GM19351 (cell line): Measurements from ENCODE around the gene IGF2BP2.
"Not testable (repeated sequence)": the region's sequence is repeated elsewhere in the genome, so short reads cannot be mapped to it uniquely, and the experiment has no call there.

ENCODE experiments used
- ATAC-seq: cut with Tn5 transposase; IDR thresholded peaks from one replicate; pipeline ENCODE4 v1.9.1; 2021; ENCODE audit warnings: mild to moderate bottlenecking, moderate library complexity; ENCODE audit not compliant: unreplicated experiment

IGF2BP2 gene

DNA sequence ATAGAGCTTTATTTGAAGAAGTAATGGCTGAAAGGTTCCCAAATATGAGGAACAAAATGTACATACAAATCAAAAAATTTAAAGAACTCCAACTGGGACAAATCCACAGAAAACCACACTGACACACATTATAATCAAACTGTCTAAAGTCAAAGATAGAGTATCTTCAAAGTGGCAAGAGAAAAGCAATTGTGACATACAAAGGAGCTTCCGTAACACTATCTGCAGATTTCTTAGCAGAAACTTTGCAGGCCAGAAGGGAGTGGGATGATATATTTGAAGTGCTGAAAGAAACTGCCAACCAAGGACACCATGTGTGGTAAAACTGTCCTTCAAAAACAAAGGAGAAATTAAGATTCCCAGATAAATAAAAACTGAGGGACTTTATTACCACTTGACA lies 146.8 kb downstream of the IGF2BP2 start:
- no peak for ATAC-seq

DNA sequence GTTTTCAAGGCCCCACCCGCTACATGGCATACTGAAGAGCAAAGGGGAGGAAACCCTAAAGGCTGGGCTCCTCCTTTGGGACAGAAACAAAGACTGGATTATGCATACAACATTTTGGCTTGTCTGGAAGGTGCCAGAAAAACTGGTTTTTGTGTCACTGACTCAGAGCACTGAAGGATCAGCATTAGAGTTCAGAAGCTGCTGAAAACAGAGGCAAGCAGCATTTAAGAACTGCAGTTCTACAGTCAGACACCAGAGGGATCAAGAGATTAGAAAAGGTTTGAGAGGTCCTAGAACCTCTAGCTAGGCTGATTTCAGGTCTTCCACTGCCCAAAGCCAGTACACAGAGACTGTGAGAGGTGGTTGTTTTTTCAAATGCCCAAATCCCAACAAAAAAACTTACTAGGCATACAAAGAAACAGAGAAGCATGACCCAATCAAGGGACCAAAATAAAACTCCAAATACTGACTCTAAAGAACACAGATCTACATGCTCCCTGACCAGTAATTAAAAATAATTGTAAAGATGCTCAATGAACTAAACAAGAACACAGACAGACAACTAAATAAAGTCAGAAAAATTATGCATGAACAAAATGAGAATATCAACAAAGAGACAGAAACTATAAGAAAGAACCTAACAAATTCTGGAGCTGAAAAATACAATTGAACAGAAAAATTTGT lies 147.6 kb downstream of the IGF2BP2 start:
- ATAC-seq: no peak

DNA sequence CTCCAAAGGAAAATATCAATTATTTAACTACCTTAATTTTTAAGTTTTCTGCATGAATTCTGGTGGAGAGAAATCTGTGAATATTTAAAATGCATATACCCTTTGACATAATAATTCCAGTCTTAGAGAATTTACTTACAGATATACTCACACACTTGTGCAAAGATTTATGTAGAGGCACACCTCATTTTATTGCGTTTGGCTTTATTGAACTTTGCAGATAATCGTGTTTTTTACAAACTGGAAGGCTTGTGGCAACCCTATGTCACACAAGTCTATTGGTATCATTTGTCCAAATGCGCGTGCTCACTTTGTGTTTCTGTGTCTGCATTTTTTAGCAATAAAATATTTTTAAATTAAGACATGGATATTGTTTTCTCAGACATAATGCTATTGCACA lies 157.3 kb downstream of the IGF2BP2 start:
- no peak for ATAC-seq

DNA sequence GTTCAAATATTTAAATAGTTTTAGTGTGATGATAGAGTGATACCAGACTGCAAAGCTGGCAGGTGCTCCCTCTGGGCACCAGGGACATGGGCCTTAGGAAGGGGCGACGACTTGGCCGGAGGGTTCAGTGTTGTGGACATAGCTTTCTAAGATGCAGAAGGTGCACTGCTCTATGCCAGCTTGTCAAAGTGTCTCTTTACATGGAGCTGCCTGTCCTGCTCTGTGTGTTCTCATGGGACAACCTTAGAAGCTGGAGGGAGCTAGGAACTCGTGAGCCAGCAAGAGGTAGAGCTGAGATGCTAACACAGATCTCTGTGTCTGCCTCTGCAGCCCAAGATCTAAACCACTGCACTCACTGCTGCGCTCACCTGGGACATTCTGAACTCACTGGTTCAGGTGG lies 160.9 kb downstream of the IGF2BP2 start:
- no peak for ATAC-seq

DNA sequence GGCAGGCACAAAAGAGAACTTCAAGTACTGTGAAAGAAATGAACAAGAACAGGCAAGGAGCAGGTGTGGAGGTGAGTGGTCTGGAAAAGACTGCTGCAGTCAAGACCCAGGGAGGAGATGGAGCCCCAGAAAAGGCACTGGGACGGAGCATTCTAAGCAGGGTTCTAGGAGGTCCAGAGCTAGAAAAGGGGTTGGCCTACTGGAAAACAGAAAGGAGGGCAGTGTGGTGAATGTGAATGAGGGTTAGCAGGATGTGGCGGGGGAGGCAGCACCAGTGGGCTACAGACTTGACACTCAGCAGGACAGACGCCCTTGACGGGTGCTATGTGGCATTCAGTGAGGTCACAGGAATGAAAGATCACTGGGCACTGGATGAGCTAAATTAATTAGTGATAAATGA lies 163.1 kb downstream of the IGF2BP2 start:
- no peak for ATAC-seq

DNA sequence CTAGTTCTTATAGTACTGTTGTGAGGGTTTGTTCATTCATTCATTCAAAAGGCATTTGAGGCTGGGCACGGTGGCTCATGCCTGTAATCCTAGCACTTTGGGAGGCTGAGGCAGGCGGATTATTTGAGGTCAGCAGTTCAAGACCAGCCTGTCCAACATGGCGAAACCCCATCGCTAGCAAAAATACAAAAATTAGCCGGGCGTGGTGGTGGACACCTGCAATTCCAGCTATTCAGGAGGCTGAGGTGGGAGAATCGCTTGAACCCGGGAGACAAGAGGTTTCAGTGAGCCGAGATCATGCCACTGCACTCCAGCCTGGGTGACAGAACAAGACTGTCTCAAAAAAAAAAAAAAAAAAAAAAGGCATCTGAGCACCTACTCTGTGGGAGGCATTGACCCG lies 163.5 kb downstream of the IGF2BP2 start:
- not testable (repeated sequence) for ATAC-seq

DNA sequence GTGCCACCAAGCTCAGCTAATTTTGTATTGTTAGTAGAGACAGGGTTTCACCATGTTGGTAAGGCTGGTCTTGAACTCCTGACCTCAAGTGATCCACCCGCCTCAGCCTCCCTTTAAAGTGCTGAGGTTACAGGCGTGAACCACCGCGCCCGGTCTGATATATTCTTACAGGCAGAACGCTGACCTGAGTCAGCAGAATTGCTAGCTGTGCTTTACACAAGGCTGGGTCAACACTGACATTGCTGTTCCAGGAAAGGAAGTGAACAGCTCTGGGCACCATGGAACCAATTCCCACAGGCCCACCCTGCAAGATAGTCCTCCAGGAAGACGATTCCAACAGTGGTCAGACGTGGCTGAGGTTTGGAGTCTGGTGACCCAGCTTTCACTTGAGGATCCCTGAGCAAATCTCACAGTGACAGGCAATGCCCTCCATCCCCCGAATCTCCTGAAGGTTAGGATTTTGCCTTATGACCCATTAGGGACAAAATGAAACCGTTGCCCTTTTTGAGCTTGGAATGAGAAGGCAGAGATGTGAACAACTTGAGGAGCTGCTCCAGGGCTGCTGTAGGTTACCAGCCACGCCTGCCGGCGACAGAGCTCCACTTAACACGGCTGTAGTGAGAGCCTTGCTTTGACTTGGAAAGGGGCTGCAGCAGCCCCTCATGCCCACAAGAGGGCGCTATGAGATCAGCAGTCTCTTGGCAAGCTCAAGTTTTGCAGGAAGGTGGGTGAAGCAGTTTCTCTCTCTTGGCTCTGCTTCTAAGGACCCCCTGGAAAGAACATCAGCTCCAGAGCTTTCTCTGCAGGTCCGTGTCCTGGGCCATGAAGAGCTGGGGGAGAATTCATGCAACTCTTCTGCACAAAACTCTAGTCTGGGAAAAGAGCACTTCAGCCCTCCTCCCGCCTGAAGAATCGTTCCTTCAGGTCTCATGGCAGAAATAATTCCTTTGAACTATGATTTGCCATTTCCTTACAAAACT lies 164.6 kb downstream of the IGF2BP2 start:
- ATAC-seq: peak; percentile 64

DNA sequence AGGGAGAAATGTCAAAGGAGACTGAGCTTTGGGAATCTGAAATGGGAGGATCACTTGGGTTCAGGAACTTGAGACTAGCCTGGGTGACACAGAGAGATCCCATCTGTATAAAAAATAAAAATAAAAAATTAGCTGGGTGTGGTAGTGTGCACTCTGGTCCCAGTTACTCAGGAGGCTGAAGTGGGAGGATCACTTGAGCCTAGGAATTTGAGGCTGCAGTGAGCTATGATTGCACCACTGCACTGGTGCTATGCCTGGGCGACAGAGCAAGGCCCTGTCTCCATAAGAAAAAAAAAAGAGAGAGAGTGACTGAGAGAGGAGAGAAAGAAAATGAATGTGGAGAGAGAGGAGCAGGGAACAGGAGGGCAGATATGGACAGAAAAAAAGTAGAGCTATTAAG lies 165.9 kb downstream of the IGF2BP2 start:
- ATAC-seq: no peak

DNA sequence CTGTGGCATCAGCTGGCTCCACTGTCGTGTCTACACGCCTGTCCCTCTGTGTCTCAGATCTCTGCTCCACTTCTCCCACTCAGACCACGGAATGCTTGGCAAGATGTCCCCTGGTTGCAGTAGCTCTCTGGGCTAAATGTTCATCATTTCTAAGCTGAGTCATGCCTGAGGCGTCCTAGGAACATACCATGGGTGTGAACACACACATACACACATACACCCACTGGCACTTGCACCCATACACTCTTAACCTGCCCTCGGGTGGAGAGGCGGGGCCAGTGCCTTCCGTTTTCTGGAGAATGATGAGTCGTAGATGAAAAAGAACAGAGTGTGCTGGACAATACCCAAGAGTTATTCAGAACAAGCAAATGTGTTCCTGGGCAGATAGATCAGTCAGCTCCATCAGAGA lies 166.3 kb downstream of the IGF2BP2 start:
- no peak for ATAC-seq

DNA sequence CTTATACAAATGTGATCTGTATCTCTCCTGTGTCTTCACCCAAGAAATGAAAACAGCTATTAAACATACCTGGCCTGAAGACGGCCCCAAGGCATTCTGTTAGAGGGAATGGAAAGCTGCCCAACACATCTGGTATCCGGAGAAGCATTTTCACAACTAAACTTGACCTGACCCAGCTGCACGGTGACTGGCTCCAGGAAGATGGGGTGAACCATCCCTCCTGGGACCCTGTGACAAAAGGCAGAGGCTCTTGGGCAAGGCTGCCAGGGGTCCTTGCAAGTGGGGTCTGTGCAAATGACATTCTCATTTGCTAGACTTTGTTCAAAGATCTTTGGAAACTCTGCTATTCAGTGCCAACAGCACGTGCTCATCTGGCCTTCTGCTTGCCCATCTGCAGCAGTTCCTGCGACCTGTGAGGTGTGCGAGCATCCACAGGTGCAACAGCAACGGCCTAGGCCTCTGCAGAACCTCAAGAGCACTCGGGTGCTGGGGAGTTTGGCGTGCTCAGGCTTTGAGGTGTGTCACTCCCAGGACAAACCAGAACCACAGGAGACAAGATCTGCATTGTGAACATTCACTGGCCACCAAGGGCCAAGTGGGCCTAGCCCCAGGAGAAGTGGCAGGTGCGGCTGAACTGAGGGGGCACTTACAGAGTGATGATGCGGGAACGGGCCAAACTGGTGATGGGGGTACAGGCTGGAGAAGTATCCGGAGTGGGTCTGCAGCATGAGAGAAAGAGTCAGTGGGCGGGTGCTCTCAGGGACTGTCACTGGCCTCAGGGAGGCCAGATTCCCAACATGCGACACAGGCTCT lies 166.9 kb downstream of the IGF2BP2 start:
- no peak for ATAC-seq

DNA sequence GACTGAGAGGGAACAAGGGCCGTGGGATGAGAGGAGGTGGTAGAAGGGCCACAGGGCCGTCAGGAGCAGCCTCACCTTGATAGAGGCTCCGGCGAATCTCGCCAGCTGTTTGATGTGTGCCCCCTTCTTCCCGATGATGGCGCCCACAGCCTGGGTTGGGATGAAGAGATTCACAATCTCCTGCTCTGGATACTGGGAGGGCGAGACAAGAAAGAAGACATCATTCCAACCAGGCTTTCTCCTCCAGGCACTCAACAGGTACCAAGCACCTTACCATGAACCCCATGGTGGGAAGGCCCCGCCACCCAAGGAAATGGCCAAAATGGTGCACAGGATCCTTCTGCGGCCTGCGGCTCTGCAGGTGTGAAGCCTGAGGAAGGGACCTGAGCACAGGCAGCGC lies 167.6 kb downstream of the IGF2BP2 start:
- no peak for ATAC-seq

DNA sequence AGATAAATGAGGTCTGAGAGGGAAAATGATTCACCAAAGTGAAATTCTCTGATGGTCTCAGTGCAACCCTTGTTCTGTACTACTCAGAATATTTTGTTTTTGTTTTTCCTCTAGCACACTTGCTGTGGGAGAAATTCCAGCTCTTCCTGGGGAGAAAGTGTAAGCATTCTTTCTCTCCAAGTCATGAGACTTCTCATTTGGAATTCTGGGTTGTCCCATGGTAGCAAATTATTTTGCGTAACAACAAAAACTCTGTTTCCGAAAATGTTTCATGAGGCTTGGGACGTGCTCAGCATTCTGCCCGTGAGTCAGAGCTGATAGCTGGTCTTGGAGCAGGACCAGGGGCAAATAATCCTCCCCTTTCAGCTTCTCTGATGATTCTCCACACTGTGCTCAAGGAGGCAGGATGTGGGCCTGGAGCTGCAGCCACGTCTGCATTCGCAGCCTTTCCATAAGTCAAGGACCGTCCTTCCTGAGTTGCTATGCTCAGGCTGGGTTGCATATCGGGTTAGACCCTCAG lies 168.5 kb downstream of the IGF2BP2 start:
- ATAC-seq: no peak

DNA sequence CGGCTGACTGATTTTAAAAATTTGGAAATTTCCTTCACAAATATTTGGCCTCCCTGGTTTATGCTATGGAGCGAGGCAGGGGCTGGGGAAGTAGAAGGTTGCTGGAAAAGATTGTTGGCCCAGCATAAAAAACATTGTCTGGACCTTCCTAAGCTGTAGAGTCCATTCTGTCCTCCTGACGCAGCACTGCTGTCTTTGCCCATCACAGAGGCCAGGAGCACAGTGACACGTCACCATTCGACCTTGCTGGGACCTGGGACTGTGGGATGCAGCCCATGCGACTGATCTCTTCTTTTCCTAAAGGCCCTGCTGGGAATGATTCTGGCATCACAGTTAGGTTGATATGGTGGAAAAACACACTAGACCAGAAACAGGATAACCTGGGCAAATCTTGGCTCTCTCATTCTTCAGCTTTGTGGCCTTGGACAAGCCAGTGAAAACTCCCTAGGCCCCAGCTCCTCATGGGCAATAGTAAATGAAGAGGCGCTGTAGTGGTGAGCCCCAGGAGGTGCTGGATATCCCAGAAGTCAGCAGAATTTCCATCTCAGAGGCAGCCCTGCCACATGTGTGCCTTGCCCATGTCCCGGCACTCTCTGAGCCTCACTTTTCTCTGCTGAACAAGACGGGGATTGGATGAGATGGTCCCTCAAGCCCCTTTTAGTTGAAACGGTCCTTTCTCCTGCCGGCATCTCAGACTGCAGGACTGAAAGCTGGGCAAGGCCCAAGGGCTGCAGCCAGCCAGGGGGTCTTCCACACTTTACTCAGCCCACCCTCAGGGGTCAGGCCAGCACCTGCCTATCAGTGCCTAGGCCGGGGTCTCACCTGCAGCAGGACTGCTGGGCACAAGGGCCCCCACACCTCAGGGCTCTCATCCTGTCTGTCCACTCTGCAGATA lies 169.2 kb downstream of the IGF2BP2 start:
- ATAC-seq: no peak

DNA sequence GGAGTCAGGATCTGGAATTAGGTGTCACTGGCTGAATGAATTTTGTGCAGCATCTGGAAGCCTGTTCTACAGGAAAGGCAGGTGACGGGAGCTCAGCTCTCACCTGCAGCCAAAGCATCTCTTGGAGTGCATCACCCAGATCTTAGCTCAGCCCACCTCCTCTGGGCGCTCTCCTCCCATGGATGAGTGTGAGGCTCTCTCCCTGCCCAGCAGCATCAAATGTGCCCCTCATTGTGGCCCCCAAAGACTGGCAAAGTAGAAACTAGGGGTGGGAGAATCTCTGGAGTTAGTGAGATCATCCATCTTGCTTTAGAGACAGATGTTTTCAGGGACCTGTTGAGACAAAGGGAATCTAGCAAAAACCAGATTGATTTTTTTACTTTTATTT lies 170.1 kb downstream of the IGF2BP2 start:
- ATAC-seq: no peak

DNA sequence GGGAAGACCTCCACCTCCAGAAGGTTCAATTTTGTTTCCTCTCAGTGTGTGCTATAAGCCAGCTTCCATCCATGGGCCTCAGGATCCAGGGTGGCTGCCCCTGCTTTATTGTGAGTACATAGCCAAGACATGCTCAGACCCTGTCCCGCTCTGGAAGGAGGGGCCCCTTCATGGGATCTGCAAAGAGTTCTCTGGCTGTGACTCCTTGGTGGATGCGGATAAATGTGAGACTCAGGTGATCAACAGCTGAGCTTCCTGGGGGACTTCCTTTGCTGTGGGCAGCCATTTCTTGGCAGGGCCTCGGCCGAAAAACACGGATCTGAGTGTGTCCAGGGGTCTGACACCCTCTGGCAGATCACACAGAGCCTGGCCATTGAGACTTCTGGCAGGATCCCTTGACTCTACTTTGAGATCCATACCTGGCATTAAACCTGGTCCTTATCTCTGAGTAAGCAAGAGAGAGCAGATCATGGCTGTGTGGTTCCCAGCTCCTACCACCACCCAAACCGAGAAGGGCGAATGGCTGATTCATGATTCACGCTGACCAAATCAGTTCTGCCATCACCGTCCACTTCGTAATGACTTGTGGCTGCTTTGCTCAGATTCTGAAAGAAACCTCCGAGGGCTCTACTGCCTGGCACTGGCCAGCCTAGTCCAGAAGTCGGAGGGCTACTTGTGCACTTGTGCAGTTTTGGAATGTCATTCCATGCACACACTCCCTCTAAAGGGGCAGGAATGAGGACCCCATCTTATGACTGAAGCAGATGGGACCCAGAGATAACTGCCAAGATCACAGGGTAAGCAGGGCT lies 170.7 kb downstream of the IGF2BP2 start:
- ATAC-seq: no peak

DNA sequence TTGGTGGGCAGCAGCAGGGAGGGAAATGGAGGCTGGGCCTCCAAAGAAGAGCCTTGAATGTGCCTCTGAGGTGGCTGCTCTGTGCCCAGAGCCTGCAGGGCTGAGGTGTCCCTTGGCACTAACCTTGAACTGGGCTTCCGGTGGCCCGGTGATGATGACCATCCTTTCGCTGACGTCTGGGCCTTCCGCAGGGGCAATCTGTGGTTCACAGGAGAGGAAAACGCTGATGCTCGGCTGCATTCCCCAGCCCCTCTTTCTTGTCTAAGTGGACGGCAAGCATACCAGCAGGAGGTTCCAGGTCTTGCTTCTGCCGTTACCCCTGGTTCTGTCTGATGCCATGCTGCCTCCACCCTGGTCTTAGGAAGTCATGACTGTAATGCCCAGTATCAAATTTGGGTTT lies 172.9 kb downstream of the IGF2BP2 start:
- no peak for ATAC-seq

DNA sequence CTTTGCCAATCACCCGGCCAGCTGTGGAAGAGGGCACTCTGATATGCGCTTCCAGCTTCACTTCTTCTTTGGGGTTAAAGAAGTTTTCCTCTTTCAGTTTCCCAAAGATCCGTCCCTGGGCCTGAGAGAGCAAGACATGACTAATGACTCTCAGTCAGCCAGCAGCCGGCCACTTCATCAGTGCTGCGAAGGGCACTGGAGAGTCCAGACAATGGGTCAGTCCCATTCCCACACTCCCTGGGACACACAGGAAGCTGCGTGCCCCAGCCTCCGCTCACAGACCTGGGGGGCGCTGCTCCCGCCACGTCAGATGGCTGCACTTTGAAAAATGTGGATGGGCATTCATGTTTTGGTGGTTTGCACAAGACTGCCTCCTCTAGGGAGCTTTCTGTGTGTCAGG lies 175.4 kb downstream of the IGF2BP2 start:
- ATAC-seq: no peak

DNA sequence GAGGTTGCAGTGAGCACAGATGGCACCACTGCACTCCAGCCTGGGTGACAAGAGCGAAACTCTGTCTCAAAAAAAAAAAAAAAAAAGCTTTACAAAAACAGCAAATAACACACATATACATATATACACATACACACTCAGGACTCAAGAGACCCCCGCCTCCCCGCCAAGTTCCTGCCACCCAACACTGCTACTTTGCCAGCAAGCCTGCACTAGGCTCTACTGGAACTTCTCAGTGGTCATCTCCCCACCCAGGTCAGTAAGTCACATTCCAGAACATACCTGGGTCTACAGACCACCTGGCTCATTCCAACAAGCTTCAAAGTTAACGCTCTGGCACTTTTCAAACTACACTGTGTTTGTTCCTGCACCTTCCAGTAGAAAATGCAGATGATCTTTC lies 176.4 kb downstream of the IGF2BP2 start:
- no peak for ATAC-seq

DNA sequence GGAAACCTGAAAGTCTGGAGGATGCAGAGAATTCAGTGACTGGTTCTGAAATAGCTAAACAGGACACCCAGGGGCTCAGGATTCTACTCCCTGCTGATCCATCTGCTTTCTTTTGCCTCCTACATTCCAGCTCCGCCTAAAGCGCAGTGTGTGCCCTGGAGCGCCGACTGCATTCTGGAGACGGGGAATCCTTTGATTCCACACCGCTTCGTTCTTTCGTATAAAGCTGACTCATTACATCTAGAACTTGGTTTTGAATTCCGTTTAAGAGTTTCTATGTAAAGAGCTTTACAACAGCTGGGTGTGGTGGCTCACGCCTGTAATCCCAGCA lies 177.0 kb downstream of the IGF2BP2 start:
- no peak for ATAC-seq
